ENCODE data around the gene KIF1A. TPM values are rescaled to one million over a fixed set of nuclear protein-coding genes. Genes with fewer than 3 reads are reported as not detected.
"Not testable (repeated sequence)": the region's sequence is repeated elsewhere in the genome, so short reads cannot be mapped to it uniquely, and the experiment has no call there.

KIF1A gene
- total RNA-seq, 1 experiment from 2014 or later = not detected

- Histone ChIP-seq H3K4me3 (ENCODE audit: low read length) (no peak overlapping the region), H3K27me3 (ENCODE audit: low read length) (peaks cover 38% of the 10 kb centered on the region), H3K27ac (ENCODE audit: low read length) (no peak overlapping the region), H3K9ac (ENCODE audit: low read length) (no peak overlapping the region), H2AFZ (ENCODE audit: low read length) (no peak overlapping the region), H3K36me3 (ENCODE audit: low read depth, low read length) (no peaks in the 10 kb centered on the region), H3K9me3 (ENCODE audit: low read length) (no peaks in the 10 kb centered on the region), H3K79me2 (ENCODE audit: low read length) (no peaks in the 10 kb centered on the region), H3K4me2 (ENCODE audit: low read length) (no peak overlapping the region), H3F3A (ENCODE audit: low read length, unreplicated experiment) (no peaks in the 10 kb centered on the region), H4K20me1 (ENCODE audit: low read length) (no peaks in the 10 kb centered on the region), H3K4me1 (ENCODE audit: insufficient read depth, low read length) (no peaks in the 10 kb centered on the region), H3K9me2 (replicated peaks; ENCODE audit: low read length) (no peaks in the 10 kb centered on the region)
- intact Hi-C loops (cut with micrococcal nuclease) = no loop called here
- CTCF ChIA-PET = no interaction called here
- POLR2A ChIA-PET (ENCODE audit: unreplicated experiment) = no interaction called here
- ATAC-seq (no peak), DNase-seq (no peak)
- BruUV-seq (replicated peaks) = no TSS peak
- TF ChIP-seq EZH2 (IDR thresholded peaks at IDR 0.05; ENCODE audit: low read length, unreplicated experiment) (no peak), EZH2phosphoT487 (IDR thresholded peaks at IDR 0.05; ENCODE audit: borderline replicate concordance, low read length) (no peak)
- TF ChIP-seq, protein P1, sequence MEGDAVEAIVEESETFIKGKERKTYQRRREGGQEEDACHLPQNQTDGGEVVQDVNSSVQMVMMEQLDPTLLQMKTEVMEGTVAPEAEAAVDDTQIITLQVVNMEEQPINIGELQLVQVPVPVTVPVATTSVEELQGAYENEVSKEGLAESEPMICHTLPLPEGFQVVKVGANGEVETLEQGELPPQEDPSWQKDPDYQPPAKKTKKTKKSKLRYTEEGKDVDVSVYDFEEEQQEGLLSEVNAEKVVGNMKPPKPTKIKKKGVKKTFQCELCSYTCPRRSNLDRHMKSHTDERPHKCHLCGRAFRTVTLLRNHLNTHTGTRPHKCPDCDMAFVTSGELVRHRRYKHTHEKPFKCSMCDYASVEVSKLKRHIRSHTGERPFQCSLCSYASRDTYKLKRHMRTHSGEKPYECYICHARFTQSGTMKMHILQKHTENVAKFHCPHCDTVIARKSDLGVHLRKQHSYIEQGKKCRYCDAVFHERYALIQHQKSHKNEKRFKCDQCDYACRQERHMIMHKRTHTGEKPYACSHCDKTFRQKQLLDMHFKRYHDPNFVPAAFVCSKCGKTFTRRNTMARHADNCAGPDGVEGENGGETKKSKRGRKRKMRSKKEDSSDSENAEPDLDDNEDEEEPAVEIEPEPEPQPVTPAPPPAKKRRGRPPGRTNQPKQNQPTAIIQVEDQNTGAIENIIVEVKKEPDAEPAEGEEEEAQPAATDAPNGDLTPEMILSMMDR (conservative IDR thresholded peaks at IDR 0.05; ENCODE audit: low read depth, low read length) = no peak
Measured at GRCh38 chr2:240701736-240702639, 118.0 kb downstream of the KIF1A start.

- ChIA-PET POLR2A (ENCODE audit: unreplicated experiment) (no interaction called here), CTCF (no interaction called here)
- Histone ChIP-seq H3K4me1 (ENCODE audit: insufficient read depth, low read length) (no peaks in the 10 kb centered on the region), H3K4me3 (ENCODE audit: low read length) (no peak overlapping the region), H3K9ac (ENCODE audit: low read length) (no peak overlapping the region), H3K27me3 (ENCODE audit: low read length) (peaks cover 30% of the 10 kb centered on the region), H3K79me2 (ENCODE audit: low read length) (no peaks in the 10 kb centered on the region), H3K27ac (ENCODE audit: low read length) (no peak overlapping the region), H3K9me3 (ENCODE audit: low read length) (no peaks in the 10 kb centered on the region), H2AFZ (ENCODE audit: low read length) (no peak overlapping the region), H3F3A (ENCODE audit: low read length, unreplicated experiment) (no peaks in the 10 kb centered on the region), H3K9me2 (replicated peaks; ENCODE audit: low read length) (no peaks in the 10 kb centered on the region), H4K20me1 (ENCODE audit: low read length) (no peaks in the 10 kb centered on the region), H3K4me2 (ENCODE audit: low read length) (no peak overlapping the region), H3K36me3 (ENCODE audit: low read depth, low read length) (no peaks in the 10 kb centered on the region)
- intact Hi-C loops (cut with micrococcal nuclease) = no loop called here
- DNase-seq (no peak), ATAC-seq (no peak)
- BruUV-seq (replicated peaks) = no TSS peak
- TF ChIP-seq, protein P1 (conservative IDR thresholded peaks at IDR 0.05; ENCODE audit: low read depth, low read length) = no peak
- no peak for TF ChIP-seq EZH2 (IDR thresholded peaks at IDR 0.05; ENCODE audit: low read length, unreplicated experiment)
- TF ChIP-seq EZH2phosphoT487 (IDR thresholded peaks at IDR 0.05; ENCODE audit: borderline replicate concordance, low read length) = no peak
Measured at GRCh38 chr2:240701091-240701735, 118.8 kb downstream of the KIF1A start.

DNA sequence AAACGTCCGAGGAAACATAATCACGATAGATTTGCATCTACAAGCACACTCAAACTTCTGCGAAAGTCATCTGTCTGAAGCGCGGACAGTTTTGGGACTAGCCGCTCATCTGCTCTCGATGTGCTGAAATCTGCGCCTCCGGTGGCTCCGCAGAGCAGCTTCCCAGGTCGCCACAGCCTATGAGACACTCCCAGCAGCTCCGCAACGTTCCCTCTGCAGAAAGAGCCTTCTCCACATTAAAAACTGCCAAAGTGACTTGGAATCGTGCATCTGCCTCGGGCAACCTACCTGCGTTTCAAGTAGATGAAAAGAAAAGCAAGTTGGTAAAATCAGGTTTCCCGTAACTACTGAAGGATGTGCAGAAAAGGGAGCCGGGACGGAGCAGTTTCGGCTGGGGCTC, 119.4 kb downstream of the KIF1A start:
- H3K4me1 ChIP-seq (ENCODE audit: insufficient read depth, low read length); CTCF ChIA-PET; BruUV-seq (replicated peaks); H3K36me3 ChIP-seq (ENCODE audit: low read depth, low read length); H4K20me1 ChIP-seq (ENCODE audit: low read length); H3F3A ChIP-seq (ENCODE audit: low read length, unreplicated experiment); H2AFZ ChIP-seq (ENCODE audit: low read length); H3K4me3 ChIP-seq (ENCODE audit: low read length); ATAC-seq; H3K9me3 ChIP-seq (ENCODE audit: low read length); H3K27ac ChIP-seq (ENCODE audit: low read length); DNase-seq; H3K79me2 ChIP-seq (ENCODE audit: low read length); H3K9ac ChIP-seq (ENCODE audit: low read length); intact Hi-C loops (cut with micrococcal nuclease); POLR2A ChIA-PET (ENCODE audit: unreplicated experiment); H3K4me2 ChIP-seq (ENCODE audit: low read length); H3K9me2 ChIP-seq (replicated peaks; ENCODE audit: low read length): not testable (repeated sequence)
- H3K27me3 ChIP-seq (ENCODE audit: low read length) = peaks cover 28% of the 10 kb centered on the region

GRCh38 chr2:240699835-240700234, 120.2 kb downstream of the KIF1A start:
- H3K9me2 ChIP-seq (replicated peaks; ENCODE audit: low read length); DNase-seq; H2AFZ ChIP-seq (ENCODE audit: low read length); H3K4me3 ChIP-seq (ENCODE audit: low read length); H3K9me3 ChIP-seq (ENCODE audit: low read length); H3K4me1 ChIP-seq (ENCODE audit: insufficient read depth, low read length); H3K36me3 ChIP-seq (ENCODE audit: low read depth, low read length); intact Hi-C loops (cut with micrococcal nuclease); H3K4me2 ChIP-seq (ENCODE audit: low read length); H3K27ac ChIP-seq (ENCODE audit: low read length); CTCF ChIA-PET; H3K9ac ChIP-seq (ENCODE audit: low read length); ATAC-seq; BruUV-seq (replicated peaks); H3K79me2 ChIP-seq (ENCODE audit: low read length); POLR2A ChIA-PET (ENCODE audit: unreplicated experiment); H3F3A ChIP-seq (ENCODE audit: low read length, unreplicated experiment); H4K20me1 ChIP-seq (ENCODE audit: low read length): not testable (repeated sequence)
- peaks cover 20% of the 10 kb centered on the region for H3K27me3 ChIP-seq (ENCODE audit: low read length)
